Activated naive CD4-positive, alpha-beta T cell treated with anti-CD3 and anti-CD28 coated beads, Interleukin-2, amount 50 U/mL, for 16 hours (primary cell): ENCODE measurements around the gene ABHD12.
A peak's percentile ranks its signal among the peaks of the same experiment; 100 is the strongest.

Experiments
- DNase-seq: peaks from one replicate; pipeline ENCODE4 v3.0.0-alpha.2; 2020

Gene ABHD12

GRCh38 chr20:25304025-25304549, 86.5 kb downstream of the ABHD12 start:
- DNase-seq: no peak

GRCh38 chr20:25303292-25304024, 87.2 kb downstream of the ABHD12 start:
- DNase-seq: no peak

DNA sequence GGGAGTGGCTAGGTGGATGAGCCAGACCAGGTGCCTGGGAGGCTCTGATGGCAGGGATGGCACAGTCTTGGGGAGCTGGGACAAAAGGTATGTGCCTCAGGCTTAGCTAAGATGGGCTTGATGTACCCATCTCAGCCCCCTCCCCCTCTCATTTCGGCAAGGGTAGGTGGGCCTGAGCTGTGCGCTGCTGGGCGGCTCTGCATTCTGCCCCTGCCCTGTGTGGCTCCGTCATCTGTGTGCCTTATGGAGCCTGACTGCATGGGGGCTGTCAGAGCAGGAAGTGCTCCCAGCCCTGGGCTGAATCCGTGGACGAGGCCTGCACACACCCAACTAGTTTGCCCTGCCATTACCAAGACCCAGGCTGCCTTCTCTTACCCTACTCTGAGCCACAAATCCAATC, 88.0 kb downstream of the ABHD12 start:
- DNase-seq: no peak

GRCh38 chr20:25301357-25301920, 89.2 kb downstream of the ABHD12 start:
- DNase-seq: no peak

GRCh38 chr20:25300496-25301170, 90.0 kb downstream of the ABHD12 start:
- no peak for DNase-seq

- DNase-seq: no peak
These were observed 90.8 kb downstream of the ABHD12 start for GRCh38 chr20:25299806-25300205.

- no peak for DNase-seq
These were observed 93.3 kb downstream of the ABHD12 start for GRCh38 chr20:25297141-25297905.

DNA sequence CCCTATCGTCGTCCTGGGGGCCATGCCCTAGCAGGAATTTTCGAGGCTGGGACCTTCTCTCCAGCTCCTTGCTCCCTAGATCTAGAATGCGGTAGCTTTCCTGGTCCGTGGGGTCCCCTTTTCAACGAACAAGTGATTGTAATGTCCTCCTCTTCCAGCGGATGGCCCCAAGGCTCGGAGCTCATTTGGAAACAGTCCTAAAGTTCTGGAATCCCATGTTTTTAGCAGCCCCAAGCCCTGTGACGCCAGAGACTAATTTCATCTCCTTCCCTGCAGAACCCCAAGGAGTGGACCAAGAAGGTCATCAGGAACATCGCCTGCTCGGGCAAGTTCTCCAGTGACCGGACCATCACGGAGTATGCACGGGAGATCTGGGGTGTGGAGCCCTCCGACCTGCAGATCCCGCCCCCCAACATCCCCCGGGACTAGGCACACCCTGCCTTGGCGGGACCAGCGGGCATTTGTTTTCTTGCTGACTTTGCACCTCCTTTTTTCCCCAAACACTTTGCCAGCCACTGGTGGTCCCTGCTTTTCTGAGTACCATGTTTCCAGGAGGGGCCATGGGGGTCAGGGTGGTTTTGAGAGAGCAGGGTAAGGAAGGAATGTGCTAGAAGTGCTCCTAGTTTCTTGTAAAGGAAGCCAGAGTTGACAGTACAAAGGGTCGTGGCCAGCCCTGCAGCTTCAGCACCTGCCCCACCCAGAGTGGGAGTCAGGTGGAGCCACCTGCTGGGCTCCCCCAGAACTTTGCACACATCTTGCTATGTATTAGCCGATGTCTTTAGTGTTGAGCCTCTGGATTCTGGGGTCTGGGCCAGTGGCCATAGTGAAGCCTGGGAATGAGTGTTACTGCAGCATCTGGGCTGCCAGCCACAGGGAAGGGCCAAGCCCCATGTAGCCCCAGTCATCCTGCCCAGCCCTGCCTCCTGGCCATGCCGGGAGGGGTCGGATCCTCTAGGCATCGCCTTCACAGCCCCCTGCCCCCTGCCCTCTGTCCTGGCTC, 94.2 kb downstream of the ABHD12 start:
- DNase-seq: peak; percentile 39

- no peak for DNase-seq
These were observed 95.1 kb downstream of the ABHD12 start for GRCh38 chr20:25295386-25296093.

DNA sequence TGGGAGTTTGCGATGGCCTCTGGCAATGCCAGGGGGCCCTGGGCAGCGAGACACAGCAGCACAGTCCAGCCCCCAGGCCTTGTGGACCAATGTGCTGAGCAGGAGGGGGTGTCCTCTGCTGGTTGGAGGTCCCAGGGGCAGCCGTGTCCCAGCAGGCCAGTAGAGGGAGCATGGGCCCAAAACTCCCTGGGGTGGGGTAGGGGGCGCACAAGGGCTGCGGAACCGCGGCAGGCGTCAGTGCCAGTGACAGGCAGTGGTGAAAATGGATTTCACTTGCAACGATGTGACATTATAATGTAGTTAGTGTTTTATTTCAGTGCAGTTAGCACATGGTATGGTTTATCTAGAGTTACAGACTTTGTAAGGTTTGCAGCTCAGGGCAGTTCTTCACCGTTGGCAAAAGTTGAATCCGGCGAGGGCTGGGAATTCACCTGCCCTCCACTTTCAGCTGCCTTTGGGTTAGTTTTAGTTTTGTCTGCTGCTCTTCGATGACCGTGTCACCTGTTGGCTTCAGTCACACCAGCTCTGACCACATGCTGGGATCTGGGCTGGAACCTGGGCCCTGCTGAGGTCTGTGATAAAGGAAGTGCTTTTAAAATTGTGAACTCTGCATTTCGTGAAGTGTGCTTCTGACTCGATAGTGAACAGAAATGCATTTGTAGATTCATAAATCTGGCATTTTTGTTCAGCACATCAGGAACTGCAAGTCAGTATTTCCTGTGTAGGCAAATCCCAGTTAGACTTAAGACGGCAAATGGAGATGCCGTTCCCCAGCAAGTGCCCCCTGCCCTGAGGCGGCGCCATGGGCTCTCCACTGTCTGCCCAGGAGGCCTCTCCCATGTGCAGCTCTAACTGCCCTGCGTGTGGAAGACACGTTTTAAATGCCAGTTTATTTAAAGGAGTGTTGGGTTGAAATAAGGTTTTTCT, 95.9 kb downstream of the ABHD12 start:
- DNase-seq: peak; percentile 69

DNA sequence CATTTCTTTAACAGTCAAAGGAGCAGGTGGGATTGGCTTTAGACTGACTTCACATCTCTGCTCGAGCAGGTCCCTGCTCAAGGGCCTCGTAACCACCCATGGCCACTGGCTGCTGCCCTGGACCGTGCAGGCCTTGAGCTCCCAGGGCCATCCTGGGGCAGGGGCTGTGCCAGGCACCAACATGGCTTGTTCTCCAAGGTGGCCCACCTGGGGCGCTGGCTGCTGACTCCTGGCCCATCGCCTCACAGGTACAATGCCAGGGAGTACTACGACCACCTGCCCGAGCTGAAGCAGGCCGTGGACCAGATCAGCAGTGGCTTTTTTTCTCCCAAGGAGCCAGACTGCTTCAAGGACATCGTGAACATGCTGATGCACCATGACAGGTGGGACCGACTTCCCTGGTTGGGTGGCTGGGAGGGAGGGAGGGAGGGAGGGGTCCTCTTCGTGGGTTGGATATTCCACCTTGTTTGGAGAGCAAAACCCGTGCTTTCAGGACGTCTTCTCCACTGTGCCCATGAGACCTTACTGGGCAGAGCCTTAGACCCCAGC, 96.7 kb downstream of the ABHD12 start:
- DNase-seq: no peak

DNA sequence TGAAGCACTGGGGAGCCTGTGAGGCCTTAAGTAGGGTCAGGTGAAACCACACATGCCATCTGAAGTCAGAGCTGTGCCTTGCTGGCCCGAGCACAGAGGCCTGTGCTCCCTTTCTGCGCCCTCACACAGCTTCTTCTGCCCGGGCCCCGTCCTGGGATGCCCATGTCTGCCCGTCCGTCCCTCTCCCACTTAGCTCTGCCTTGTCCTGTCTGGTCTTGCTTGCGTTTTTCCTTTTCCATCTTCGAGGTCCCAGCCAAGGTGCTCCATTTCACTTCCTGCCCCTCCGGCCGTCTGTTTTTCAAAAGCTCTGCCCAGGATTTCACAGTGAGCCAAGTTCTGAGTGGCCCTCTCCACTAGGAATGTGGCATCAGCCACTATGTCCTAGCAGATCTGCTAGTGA, 97.1 kb downstream of the ABHD12 start:
- no peak for DNase-seq

DNA sequence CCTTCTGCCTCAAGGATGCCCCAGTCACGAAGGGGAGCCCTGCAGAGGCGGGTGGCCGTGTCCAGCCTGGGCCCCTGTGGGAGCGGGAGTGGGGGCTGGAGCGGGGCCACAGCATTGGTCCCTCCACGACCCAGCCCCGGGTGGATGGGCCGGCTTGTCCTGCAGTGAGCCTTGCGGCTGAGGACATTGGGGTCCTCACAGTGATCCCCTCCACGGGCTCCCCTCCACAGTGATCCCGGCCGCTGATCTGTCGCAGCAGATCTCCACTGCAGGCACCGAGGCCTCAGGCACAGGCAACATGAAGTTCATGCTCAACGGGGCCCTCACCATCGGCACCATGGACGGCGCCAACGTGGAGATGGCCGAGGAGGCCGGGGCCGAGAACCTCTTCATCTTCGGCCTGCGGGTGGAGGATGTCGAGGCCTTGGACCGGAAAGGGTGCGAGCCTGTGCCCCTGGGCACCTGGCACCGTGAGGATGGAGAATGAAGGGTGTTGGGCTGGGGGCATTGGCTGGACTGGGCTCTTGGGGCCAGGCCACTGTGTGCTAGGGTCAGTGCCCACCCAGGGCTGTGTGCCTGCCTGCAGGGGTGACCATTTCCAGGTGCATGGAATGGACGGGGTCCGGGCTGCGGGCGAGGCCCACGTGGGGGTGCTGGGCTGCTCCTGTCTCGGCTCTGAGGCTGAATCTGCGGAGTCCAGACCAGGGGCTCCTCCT, 98.3 kb downstream of the ABHD12 start:
- DNase-seq: no peak

GRCh38 chr20:25291432-25292133, 99.1 kb downstream of the ABHD12 start:
- no peak for DNase-seq

DNA sequence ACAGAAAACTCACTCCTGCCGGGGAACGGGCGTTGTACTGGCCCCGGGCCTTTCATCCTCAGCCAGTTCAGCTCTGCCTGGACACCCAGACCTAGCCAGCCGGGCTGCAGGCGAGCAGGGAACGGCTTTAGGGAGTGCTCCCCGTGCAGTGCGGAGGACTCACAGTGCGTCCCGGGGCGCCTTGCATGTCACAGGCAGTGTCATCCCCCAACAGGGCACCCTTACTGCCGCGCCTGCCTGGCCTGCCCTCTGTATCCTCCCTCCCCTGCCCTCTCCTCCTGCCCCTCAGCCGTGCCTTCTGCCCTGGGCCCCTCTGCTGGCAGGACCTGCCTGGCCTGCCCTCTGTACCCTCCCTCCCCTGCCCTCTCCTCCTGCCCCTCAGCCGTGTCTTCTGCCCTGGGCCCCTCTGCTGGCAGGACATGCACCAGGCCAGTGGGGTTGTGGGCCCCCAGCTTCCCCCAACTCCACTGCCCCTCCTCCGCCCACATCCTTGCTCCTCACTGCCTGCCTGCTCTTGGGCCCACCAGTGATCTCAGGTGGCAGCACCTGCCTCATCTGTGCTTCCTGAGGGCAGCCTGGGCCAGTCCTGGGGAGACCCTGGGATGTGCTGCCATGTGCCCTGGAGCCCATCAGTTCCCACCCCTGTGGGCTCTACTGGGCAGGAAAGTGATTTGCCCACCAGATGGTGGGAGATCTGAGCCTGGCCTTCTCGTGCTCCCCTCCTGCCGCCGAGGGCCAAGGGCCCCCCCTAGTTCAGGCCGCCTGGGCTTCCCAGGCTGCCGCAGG, 99.8 kb downstream of the ABHD12 start:
- no peak for DNase-seq

DNA sequence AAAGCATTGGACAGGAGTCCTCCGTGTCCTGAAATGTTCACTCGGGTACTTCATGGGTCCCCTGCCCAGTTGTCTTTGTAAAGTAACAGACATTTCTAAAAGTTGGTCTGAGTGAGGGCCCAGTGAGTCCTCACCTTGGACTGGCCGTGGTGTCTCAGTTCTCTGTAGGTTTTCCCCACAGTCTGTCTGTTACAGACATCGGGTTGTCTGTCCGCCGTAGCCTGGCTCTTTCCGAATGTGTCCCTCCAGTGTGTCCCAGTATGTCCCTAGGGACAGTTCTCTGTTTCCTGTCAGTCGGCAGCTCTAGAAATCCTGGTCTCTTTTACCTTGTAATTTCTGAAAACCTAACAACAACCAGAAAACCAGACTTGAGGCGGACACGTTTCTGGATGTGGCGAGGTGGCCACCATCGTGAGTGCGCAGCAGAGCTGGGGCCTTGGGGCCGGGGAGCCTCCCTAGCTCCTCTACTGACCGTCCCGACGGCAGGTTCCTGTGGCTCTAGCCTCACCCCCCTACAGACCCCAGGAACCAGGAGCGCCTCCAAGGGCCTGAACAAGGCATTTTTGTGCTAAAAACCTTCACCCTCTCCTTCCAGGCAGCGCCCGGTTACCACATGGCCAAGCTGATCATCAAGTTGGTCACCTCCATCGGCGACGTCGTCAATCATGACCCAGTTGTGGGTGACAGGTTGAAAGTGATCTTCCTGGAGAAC, 100.6 kb downstream of the ABHD12 start:
- DNase-seq: no peak
